Limb (tissue), 2 donors: Measurements from ENCODE around the gene SLC22A3.
A peak's percentile ranks its signal among the peaks of the same experiment; 100 is the strongest.

Experiments
- DNase-seq, 2 donors: peaks; one replicate each; pipeline ENCODE4 v3.0.0-alpha.2; 2016; ENCODE audit errors: extremely low spot score in 2 of 2

The SLC22A3 gene

GRCh38 chr6:160412993-160413392 is 64.8 kb downstream of the SLC22A3 start:
- DNase-seq: no peak

GRCh38 chr6:160417146-160417545 is 69.0 kb downstream of the SLC22A3 start:
- DNase-seq: peak in 1 of 2 donors; percentile 67

GRCh38 chr6:160417550-160417949 is 69.4 kb downstream of the SLC22A3 start:
- no peak for DNase-seq

GRCh38 chr6:160418370-160418769 is 70.2 kb downstream of the SLC22A3 start:
- no peak for DNase-seq

GRCh38 chr6:160419488-160419887 is 71.3 kb downstream of the SLC22A3 start:
- no peak for DNase-seq

GRCh38 chr6:160420253-160420968 is 72.2 kb downstream of the SLC22A3 start:
- DNase-seq: no peak

GRCh38 chr6:160420969-160421556 is 72.9 kb downstream of the SLC22A3 start:
- DNase-seq: no peak

GRCh38 chr6:160421854-160422253 is 73.7 kb downstream of the SLC22A3 start:
- peak; percentile 47 to 57 for DNase-seq

GRCh38 chr6:160424256-160424655 is 76.1 kb downstream of the SLC22A3 start:
- no peak for DNase-seq

- no peak for DNase-seq
These were observed 78.0 kb downstream of the SLC22A3 start for GRCh38 chr6:160426136-160426535.

- DNase-seq: peak; percentile 34 to 58
These were observed 79.3 kb downstream of the SLC22A3 start for GRCh38 chr6:160427312-160428068.

- DNase-seq: peak; percentile 50 to 62
These were observed 79.9 kb downstream of the SLC22A3 start for GRCh38 chr6:160428069-160428430.

GRCh38 chr6:160428818-160429619 is 80.8 kb downstream of the SLC22A3 start:
- DNase-seq: no peak

GRCh38 chr6:160429620-160429895 is 81.4 kb downstream of the SLC22A3 start:
- no peak for DNase-seq

- peak in 1 of 2 donors; percentile 37 for DNase-seq
These were observed 82.0 kb downstream of the SLC22A3 start for GRCh38 chr6:160430203-160430602.

GRCh38 chr6:160430751-160431150 is 82.6 kb downstream of the SLC22A3 start:
- DNase-seq: peak; percentile 47 to 48

- peak; percentile 61 to 92 for DNase-seq
These were observed 83.0 kb downstream of the SLC22A3 start for GRCh38 chr6:160431226-160431625.

GRCh38 chr6:160431791-160432404 is 83.7 kb downstream of the SLC22A3 start:
- peak in 1 of 2 donors; percentile 64 for DNase-seq

GRCh38 chr6:160435935-160436334 is 87.8 kb downstream of the SLC22A3 start:
- DNase-seq: no peak

GRCh38 chr6:160437154-160437553 is 89.0 kb downstream of the SLC22A3 start:
- DNase-seq: no peak

GRCh38 chr6:160437775-160438174 is 89.6 kb downstream of the SLC22A3 start:
- no peak for DNase-seq
